Measurements from ENCODE around the gene PDS5B. TPM values are rescaled to one million over a fixed set of nuclear protein-coding genes. Genes with fewer than 3 reads are reported as not detected.
"Not testable (repeated sequence)": the region's sequence is repeated elsewhere in the genome, so short reads cannot be mapped to it uniquely, and the experiment has no call there.

The PDS5B gene
- total and polyA plus RNA-seq, 11 donors: 3.7 to 28.8 (median 18.6) TPM

DNA sequence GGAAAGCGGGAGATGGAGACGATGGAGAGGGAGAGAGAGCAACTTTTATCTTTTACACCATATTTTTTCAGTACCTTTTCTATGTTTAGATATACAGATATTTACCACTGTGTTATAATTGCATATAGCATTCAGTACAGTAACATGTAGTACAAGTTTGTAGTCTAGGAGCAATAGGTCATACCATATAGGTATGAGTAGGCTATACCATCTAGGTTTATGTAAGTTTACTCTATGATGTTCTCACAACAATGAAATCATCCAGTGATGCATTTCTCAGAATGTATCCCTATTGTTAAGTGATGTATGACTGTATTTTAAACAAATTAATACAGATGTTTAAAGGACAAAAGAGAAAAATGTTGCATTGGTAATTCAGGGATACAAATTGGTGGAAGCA is 136.1 kb downstream of the PDS5B start:
- H3K36me3 ChIP-seq: peaks cover 0 to 10% (median 0%) of the 10 kb centered on the region in 9 donors
- WGBS, 4 donors: 95 to 100% (median 98%) methylated on average over 2 of the region's 2 CpGs
- no peak overlapping the region for H3K27ac ChIP-seq
- no peaks in the 10 kb centered on the region for H3K27me3 ChIP-seq
- ATAC-seq (no peak), DNase-seq (no peak)
- H3K4me3 ChIP-seq: no peak overlapping the region
- TF ChIP-seq, protein P1, sequence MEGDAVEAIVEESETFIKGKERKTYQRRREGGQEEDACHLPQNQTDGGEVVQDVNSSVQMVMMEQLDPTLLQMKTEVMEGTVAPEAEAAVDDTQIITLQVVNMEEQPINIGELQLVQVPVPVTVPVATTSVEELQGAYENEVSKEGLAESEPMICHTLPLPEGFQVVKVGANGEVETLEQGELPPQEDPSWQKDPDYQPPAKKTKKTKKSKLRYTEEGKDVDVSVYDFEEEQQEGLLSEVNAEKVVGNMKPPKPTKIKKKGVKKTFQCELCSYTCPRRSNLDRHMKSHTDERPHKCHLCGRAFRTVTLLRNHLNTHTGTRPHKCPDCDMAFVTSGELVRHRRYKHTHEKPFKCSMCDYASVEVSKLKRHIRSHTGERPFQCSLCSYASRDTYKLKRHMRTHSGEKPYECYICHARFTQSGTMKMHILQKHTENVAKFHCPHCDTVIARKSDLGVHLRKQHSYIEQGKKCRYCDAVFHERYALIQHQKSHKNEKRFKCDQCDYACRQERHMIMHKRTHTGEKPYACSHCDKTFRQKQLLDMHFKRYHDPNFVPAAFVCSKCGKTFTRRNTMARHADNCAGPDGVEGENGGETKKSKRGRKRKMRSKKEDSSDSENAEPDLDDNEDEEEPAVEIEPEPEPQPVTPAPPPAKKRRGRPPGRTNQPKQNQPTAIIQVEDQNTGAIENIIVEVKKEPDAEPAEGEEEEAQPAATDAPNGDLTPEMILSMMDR (IDR thresholded peaks at IDR 0.05): no peak
- intact Hi-C loops (cut with DNase I): no loop called here
- H3K9me3 ChIP-seq: no peaks in the 10 kb centered on the region
- H3K4me1 ChIP-seq: peaks cover 0 to 5% (median 0%) of the 10 kb centered on the region in 12 donors

DNA sequence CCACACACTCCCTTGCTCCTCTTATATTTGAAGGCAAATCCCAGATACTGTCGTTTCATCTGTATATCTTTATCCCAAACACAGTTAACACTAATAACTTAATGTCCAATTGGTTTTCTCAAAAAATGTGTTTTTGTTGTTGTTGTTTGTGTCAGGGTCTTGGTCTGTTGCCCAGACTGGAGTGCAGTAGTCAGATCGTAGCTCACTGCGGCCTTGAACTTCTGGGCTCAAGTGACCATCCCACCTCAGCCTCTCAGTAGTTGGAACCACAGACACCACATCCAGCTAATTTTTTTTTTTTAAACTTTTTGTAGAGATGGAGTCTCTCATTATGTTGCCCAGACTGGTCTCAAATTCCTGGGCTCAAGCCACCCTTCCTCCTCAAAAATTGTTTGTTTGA is 137.7 kb downstream of the PDS5B start:
- H3K4me3 ChIP-seq: no peak overlapping the region
- H3K4me1 ChIP-seq: peaks cover 0 to 10% (median 0%) of the 10 kb centered on the region in 12 donors
- no peaks in the 10 kb centered on the region for H3K27me3 ChIP-seq
- 74 to 83% (median 80%) methylated on average over 3 of the region's 3 CpGs for WGBS, 4 donors
- no peaks in the 10 kb centered on the region for H3K9me3 ChIP-seq
- TF ChIP-seq, protein P1 (IDR thresholded peaks at IDR 0.05): no peak
- TF ChIP-seq POLR2A (IDR thresholded peaks at IDR 0.05): no peak
- no peak overlapping the region for H3K27ac ChIP-seq
- no peak for ATAC-seq
- peaks cover 0 to 7% (median 0%) of the 10 kb centered on the region in 9 donors for H3K36me3 ChIP-seq
- no peak for DNase-seq
- intact Hi-C loops (cut with DNase I): no loop called here

DNA sequence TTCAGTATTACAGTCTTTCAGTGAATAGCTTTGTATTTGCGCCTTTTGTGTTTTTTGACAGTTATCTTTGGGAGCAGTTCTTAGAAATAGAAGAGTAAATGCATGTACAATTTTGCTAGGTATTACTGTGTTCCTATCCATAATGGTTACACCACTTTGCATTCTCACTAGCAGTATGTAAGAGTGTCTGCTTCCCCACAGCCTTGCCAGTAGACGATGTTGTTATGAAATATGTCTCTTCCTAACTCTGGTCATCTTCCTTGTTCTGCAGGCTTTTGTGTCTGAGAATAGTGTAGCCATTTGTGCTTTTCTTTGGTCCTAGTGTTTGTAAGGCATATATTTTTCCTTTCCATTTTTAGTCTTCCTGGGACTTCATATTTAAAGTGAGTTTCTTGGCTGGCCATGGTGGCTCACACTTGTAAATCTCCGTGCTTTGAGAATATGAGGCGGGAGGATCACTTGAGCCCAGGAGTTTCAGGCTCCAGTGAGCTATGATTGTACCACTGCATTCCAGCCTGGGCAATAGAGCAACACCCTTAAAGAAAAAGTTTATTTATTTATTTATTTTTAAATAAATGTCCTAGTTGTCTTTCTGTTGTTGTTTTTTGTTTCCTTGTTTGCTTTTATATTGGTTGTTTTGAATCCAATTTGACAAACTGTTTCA is 140.3 kb downstream of the PDS5B start:
- TF ChIP-seq, protein P1 (IDR thresholded peaks at IDR 0.05): no peak
- no peak for TF ChIP-seq POLR2A (IDR thresholded peaks at IDR 0.05)

DNA sequence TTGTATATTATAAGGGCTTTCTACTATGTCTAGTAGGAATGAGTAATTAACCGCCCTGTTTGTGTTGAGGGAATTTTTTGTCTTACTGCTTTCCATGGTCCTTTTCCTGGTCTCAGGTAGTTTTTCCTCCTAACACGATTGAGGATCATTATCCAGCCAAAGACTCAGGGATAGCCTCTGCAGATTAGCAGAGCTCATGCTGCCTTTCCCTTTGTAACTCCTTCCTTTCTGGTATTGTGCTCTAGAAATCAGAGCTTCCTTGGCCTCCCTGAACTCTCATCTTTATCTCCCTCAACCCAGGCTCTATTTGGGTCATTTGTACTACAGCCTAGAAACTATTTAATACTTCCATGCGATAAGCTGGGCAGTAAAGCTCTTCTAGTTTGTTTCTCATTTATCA is 142.1 kb downstream of the PDS5B start:
- H3K4me1 ChIP-seq: peaks cover 0 to 23% (median 5%) of the 10 kb centered on the region in 12 donors
- peaks cover 0 to 15% (median 0%) of the 10 kb centered on the region in 12 donors for H3K9me3 ChIP-seq
- no peak for DNase-seq
- no peak for ATAC-seq
- H3K36me3 ChIP-seq: peaks cover 0 to 4% (median 0%) of the 10 kb centered on the region in 9 donors
- TF ChIP-seq POLR2A (IDR thresholded peaks at IDR 0.05): no peak
- TF ChIP-seq, protein P1 (IDR thresholded peaks at IDR 0.05): no peak
- H3K27ac ChIP-seq: no peak overlapping the region
- intact Hi-C loops (cut with DNase I): no loop called here
- 65 to 84% (median 68%) methylated on average over 3 of the region's 3 CpGs for WGBS, 4 donors
- no peaks in the 10 kb centered on the region for H3K27me3 ChIP-seq
- H3K4me3 ChIP-seq: no peak overlapping the region

More for the DNA sequence above, 140.3 kb downstream of the PDS5B start:
- DNase-seq: no peak
- peaks cover 0 to 15% (median 0%) of the 10 kb centered on the region in 12 donors for H3K9me3 ChIP-seq
- intact Hi-C loops (cut with DNase I): no loop called here
- H3K36me3 ChIP-seq: peaks cover 0 to 7% (median 0%) of the 10 kb centered on the region in 9 donors
- no peak overlapping the region for H3K27ac ChIP-seq
- no peaks in the 10 kb centered on the region for H3K27me3 ChIP-seq
- H3K4me1 ChIP-seq: peaks cover 0 to 12% (median 5%) of the 10 kb centered on the region in 12 donors
- peak in 1 of 4 donors; percentile 55 for ATAC-seq
- H3K4me3 ChIP-seq: no peak overlapping the region
- WGBS, 4 donors: 80 to 83% (median 83%) methylated on average over 4 of the region's 4 CpGs

DNA sequence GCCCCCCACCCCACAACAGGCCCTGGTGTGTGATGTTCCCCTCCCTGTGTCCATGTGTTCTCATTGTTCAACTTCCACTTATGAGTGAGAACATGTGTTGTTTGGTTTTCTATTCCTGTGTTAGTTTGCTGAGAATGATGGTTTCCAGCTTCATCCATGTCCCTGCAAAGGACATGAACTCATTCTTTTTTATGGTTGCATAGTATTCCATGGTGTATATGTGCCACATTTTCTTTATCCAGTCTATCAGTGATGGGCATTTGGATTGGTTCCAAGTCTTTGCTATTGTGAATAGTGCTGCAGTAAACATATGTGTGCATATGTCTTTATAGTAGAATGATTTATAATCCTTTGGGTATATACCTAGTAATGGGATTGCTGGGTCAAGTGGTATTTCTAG is 142.8 kb downstream of the PDS5B start:
- peaks cover 0 to 15% (median 0%) of the 10 kb centered on the region in 12 donors for H3K9me3 ChIP-seq
- ATAC-seq; H3K36me3 ChIP-seq; H3K27me3 ChIP-seq; H3K27ac ChIP-seq; H3K4me3 ChIP-seq; intact Hi-C loops (cut with DNase I); DNase-seq: not testable (repeated sequence)
- peaks cover 0 to 26% (median 5%) of the 10 kb centered on the region in 12 donors for H3K4me1 ChIP-seq

Measured in heart left ventricle (tissue), 16 donors.